NCI-H524 treated with DMSO at 0.1 percent for 48 hours (cell line): ENCODE data around the gene CLEC4M.
"Not testable (repeated sequence)": the region's sequence is repeated elsewhere in the genome, so short reads cannot be mapped to it uniquely, and the experiment has no call there.

Experiments
- DNase-seq: peaks from one replicate; lab custom pipeline; 2025; lab: John Stamatoyannopoulos, UW

Gene CLEC4M

DNA sequence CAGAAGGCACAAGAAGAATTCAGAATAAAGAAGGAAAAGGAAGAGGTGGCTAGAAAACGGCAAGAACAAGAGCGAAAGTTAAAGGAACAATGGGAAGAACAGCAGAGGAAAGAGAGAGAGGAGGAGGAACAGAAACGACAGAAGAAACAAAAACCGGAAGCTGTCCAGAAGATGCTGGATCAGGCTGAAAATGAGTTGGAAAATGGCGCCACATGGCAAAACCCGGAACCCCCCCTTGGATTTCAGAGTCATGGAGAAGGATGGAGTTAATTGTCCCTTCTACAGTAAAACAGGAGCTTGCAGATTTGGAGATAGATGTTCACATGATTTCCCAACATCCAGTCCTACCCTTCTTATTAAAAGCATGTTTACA lies 22.4 kb upstream of the CLEC4M start:
- DNase-seq: no peak

DNA sequence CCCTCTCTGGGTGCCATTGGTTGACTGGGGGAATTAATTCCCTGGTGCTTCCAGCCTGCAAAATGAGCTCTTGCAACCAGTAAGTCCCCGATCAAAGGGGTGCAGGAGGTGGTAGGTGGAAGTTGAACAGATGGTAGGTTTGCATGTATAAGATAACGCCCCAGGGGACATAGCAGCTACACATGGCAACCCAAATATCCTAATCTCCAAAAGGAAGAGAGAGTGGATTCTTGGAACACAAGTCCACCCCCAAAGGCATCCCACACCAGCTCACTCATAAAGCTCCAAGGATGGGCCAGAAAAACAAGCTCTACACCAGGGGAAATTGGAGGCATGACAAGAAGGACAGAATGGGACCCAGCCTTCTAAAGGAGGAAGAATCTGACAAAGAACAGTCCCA lies 20.5 kb upstream of the CLEC4M start:
- peak; percentile 89 for DNase-seq

DNA sequence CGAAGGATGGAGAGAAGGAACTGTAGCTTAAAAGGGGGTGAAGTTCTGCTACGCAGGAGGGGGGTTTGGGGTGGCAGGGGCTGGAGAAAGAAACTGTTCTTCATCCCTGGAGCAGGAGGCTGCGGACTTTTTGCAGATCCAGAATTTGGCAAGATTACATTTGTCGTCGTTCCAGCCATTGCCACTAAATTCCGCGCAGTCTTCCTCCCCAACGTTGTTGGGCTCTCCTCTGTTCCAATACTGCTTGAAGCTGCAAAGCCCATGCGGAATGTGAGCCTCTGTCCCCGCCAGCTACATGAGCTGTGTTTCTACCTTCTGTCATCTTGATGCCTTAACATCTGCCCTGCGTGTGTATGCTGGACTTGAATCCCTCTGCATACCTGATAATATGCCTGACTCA lies 20.1 kb upstream of the CLEC4M start:
- peak; percentile 70 for DNase-seq

DNA sequence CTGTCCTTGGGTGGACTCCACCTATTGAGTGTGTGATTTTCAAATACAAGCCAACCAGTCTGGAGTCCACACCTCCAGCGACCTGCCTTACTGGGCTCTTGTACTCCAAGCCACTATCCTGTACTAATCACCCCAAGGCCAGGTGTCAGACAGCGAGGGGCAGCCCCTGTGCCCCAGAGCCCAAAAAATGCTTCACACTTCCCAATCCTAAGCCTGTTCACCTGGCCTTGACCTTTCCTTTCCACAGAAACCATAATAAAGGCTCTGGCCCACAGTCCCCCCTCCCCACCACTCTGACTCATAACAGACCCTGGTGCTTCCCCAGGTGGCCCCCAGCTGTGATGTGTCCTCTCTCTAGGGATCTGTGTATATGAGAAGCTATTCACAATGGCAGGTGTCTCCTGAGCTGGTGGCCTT lies 19.6 kb upstream of the CLEC4M start:
- no peak for DNase-seq

DNA sequence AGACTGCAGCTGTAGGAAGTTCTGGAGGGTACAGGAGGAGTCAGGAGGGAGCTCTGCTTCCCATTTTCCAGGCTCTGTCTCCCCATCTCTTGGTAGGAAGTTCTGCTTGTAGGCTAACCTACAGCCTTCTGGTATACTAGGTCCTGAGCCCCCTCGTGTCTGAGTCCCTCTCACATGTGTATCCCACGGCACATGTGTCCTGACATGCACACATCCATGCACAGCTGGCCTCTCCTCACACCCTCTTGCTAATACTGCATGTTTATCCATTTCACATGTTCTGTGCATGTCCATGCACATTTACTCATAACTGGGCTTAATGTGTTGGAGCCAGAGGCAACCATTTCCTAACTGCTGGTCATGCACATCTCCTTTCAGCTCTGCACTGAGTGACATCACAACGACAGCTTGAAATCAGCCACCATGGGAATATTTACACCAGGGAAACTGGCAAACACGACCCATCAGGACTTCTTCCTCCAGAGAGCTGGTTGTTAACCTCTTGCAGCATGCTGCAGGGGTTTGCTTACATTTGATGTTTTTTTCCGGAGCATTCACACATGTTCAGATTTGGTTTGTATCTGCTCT lies 18.8 kb upstream of the CLEC4M start:
- DNase-seq: no peak

DNA sequence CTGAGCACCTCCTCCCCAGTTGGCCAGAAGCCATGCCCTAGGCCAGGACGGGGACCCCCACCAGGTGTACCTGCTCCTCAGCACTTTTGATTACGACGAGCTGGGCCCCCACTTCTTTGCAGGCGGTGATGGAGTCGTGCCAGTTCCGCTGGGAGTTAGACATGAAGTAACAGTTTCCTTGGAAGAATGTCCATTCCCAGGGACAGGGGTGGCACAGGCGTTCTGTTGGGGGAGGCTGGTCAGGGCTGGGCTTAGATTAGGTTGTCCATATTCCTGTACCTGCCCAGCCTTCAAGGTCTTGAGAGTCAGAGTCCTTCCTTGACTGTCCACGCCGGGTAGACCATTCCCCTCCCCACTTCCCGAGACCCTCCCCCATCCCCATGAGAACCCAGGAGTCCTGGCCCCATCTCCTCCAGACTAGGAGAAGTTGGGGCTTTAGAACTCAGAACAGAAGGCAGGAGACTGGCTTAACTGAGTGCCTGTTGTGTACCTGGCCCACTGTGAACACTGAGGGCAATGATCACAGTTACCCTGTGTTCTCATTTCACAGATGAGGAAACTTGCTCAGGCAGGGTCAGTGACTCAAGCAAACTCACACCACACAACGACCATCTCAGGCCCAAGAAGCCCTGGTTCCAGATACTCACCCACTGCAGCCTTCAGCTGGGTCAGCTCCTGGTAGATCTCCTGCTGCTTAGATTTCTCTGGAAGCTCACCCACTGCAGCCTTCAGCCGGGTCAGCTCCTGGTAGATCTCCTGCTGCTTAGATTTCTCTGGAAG lies 18.0 kb upstream of the CLEC4M start:
- DNase-seq: no peak

DNA sequence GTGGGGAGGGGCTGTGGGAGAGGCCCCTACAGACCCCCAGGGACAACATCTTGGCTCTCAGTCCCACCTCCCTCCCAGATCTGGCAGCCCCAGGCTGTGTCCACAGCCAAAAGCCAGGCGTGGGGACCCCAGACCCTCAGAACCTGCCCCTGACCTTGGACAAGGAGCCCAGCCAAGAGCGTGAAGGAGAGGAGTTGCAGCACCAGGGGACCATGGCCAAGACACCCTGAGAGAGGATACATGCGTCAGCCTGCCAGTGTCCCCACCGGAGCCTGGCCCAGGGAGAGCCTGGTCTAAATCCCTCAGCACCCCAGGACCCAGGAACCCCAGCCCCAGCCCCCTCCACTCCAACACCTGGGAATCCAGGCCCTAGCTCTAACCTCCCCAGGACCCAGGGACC lies 16.7 kb upstream of the CLEC4M start:
- not testable (repeated sequence) for DNase-seq

DNA sequence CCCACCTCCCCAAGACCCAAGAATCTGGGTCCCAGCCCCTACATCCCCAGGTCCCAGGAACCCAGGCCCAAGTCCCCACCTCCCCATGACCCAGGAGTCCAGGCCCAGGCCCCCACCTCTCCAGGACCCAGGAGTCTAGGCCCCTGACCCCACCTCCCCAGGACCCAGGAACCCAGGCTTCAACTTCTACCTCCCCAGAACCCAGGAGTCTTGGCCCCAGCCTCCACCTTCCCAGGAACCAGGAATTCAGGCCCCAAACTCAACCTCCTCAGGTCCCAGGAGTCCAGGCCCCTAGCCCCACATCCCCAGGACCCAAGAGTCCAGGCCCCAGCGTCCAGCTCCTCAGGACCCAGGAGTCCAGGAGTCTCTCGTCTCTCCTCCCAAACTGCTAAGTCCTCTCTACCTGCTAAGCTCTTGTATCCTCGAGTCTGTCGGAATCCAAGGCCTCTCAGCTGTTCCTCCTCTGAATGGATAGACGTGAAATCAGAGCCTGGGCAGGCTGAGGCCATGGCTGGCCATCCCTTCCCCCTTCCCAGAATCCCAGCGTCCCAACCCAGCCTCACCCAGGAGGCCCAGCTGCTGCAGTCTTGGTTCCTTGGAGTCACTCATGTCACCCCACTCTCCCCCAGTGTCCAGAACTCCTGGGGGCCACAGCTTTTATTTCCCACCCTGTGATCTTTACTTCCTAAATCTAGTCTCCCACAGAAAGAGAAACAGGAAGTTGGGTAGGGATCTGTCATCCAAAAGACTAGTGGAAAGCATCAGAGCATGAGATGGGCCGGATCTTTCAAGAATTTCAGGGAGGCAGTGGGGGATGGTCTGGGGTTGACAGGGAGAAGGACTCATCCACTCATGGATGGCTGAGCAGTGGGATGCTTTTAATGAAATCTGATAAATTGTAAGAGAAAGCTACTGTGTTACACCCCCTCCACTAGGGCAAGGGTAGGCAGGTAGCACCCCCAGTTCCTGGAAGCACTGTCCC lies 15.8 kb upstream of the CLEC4M start, which contains the start of gene CD209:
CD209 (minus strand) TSS at position 632 of the 982 bp plus-strand sequence; CDS start at position 609, 23 bp downstream.
- DNase-seq: no peak

DNA sequence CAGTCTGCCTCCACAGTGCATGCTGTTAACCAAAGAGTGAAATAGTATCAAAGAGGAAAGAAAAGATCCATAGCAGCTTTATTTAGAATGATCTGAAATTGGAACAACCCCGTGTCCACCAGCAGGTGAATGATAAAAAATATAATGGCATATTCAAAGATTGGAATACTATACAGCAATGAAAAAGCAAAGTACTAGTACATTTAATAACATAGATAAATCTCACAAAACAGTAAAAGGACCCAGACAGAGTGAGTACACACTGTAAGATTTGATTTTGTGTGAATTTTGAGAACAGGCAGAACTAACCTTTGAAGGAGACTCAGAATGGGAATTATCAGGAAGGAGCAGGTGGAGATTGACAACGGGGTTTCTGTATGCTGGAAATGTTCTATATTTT lies 14.9 kb upstream of the CLEC4M start:
- no peak for DNase-seq

DNA sequence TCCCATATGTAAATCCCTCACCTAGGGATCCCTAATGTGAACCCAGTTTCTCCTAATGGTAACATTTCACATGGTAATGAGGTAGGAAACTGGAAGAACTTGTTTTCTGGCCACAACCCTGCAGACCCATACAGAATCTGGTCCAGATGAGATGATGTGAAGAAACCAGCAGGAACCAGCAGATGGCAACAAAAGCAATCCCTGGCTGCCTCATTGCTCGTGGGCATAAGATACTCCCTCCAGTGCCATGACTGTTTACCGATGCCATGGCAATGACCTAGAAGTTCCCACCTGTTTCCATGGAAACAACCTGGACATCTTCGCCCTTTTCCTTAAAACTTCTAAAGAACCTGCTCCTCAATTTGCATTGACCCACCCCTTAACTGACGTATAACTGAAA lies 14.3 kb upstream of the CLEC4M start:
- peak; percentile 38 for DNase-seq

DNA sequence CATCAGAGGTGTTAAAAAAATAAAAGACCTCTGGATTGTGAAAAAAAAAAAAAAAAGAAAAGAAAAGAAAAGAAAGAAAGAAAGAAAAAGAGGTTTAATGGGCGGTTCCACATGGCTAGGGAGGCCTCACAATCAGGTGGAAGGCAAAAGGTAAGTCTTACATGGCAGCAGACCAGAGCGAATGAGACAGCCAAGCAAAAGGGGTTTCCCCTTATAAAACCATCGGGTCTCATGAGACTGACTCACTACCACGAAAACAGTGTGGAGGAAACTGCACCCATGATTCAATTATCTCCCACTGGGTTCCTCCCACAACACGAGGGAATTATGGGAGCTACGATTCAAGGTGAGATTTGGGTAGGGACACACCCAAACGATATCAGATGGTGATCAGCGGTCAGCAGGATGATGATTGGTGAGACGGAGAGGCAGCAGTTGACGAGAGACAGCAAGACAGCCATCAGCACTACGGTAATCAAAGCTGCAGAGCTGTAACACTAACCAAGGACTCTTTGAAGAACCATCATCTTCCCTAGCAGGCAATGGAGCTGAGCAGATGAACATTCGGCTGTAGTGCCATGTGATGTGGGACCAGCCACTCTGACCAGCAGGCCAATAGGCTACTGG lies 11.8 kb upstream of the CLEC4M start:
- DNase-seq: no peak

DNA sequence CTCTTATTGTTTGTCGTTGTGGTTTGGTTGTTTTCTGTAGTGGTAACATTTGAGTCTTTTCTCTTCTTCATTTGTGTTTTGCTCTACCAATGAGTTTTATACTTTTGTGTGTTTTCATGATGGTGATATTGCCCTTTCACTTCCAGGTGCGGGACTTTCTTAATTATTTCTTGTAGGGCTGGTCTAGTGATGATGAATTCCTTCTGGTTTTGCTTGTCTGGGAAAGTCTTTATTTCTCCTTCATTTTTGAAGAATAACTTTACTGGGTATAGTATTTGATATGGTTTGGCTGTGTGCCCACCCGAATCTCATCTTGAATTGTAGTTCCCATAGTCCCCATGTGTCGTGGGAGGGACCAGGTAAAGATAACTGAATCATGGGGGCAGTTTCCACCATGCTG lies 6.8 kb upstream of the CLEC4M start:
- DNase-seq: no peak

DNA sequence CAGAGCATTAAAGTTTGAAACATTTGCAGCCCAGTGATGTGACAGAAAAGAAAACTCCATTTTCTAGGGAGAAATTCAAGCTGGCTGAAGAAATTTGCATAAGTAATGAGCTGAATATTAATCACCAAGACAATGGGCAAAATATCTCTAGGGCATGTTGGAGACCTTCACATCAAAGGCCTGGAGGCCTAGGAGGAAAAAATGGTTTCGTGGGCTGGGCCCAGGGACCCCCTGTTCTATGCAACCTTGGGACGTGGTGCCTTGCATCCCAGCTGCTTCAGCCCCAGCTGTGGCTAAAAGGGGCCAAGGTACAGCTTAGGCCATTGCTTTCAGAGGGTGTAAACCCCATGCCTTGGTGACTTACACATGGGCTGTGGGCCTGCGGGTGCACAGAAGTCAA lies 5.7 kb upstream of the CLEC4M start:
- DNase-seq: no peak

DNA sequence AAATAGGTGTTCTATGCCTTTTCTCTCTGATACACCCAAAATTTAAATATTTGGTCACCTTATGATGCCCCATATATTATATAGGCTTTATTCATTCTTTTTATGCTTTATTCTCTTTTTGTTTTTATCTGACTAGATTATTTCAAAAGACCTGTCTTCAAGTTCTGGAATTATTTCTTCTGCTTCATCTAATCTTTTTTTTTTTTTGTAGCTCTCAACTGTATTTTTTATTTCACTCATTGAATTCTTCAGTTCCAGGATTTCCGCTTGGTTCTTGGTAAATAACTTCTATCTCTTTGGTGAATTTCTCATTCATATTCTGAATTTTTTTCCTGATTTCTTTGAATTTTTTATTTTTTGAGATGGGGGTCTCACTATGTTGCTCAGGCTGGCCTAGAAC lies 3.9 kb upstream of the CLEC4M start:
- DNase-seq: no peak

DNA sequence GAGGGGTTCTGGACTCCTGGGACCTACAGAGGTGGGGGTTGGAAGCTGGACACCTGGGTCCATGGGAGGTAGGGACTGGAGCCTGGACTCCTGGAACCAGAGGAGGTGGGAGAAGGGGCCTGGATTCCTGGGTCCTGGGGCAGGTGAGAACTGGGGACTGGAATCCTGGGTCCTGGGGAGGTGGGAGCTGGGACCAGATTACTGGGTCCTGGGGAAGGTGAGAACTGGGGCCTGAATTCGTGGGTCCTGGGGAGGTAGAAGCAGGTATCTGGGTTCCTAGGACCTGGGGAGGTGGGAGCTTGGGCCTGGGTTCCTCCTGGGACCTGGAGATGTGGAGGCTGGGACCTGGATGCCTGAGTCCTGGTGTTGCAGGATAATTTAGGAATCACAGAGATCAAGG lies 653 bp downstream of the CLEC4M start:
- no peak for DNase-seq

DNA sequence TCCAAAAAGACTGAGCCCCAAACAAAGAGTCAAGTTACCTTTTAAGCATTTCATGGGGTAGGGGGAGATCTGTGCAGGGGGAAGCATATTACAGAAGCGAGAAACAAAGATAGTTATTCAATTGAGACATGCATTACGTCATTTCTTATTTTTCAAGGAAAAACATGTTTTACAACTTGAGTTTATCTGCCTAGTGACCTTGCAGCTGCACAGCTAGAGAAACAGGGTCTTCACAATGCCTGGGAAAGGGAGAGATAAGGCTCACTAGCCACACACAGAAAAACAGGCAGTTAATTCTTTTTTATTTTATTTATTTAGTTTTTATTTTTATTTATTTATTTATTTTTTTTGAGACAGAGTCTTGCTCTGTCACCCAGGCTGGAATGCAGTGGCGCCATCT lies 1.1 kb downstream of the CLEC4M start:
- DNase-seq: not testable (repeated sequence)

DNA sequence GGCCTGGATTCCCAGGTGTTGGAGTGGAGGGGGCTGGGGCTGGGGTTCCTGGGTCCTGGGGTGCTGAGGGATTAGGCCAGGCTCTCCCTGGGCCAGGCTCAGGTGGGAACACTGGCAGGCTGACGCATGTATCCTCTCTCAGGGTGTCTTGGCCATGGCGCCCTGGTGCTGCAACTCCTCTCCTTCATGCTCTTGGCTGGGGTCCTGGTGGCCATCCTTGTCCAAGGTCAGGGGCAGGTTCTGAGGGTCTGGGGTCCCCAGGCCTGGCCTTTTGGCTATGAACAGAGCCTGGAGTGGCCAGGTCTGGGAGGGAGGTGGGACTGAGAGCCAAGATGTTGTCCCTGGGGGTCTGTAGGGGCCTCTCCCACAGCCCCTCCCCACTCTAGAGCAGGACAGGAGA lies 2.0 kb downstream of the CLEC4M start:
- DNase-seq: not testable (repeated sequence)

DNA sequence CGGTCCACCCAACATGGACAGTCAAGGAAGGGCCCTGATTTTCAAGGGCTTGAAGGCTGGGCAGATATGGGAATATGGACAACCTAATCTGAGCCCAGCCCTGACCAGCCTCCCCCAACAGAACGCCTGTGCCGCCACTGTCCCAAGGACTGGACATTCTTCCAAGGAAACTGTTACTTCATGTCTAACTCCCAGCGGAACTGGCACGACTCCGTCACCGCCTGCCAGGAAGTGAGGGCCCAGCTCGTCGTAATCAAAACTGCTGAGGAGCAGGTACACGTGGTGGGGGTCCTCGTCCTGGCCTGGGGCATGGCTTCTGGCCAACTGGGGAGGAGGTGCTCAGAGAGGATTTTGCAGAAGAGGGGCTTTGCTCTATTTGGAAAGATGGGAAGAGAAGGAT lies 3.5 kb downstream of the CLEC4M start:
- DNase-seq: no peak

DNA sequence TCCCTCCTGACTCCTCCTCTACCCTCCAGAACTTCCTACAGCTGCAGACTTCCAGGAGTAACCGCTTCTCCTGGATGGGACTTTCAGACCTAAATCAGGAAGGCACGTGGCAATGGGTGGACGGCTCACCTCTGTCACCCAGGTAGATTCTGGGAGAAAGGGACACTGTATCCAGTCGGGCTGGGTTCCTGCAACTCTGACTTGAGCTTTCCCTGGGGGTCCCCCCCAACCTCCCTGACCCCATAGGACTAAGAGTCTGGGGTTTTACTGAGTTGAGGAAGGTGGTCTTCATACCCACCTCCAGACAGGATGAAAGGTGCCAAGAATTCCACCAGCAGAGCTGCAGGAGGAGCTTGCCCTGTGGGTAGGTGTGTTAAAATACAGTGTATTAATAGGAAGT lies 4.4 kb downstream of the CLEC4M start:
- DNase-seq: no peak

DNA sequence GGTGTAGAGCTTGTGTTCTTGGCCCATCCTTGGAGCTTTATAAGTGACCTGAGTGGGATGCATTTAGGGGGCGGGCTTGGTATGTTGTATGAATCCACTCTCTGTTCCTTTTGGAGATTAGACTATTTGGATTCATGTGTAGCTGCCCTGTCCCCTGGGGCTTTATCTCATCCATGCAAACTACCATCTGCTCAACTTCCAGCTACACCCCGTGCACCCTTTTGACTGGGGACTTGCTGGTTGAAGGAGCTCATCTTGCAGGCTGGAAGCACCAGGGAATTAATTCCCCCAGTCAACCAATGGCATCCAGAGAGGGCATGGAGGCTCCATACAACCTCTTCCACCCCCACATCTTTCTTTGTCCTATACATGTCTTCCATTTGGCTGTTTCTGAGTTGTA lies 6.1 kb downstream of the CLEC4M start:
- DNase-seq: peak; percentile 72

DNA sequence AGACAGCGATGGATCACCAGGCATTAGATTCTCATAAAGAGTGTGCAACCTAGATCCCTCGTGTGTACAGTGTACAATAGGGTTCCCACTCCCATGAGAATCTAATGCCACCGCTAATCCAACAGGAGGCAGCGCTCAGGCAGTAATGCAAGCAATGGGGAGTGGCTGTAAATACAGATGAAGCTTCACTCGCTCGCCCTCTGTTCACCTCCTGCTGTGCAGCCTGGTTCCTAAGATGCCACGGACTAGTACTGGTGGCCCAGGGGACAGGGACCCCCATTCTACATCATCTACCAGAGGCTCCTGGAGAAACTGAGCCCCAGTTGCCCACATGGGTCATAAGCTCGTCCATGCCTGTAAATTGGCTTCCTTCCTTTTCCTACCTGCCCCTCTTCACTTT lies 8.0 kb downstream of the CLEC4M start:
- DNase-seq: no peak

DNA sequence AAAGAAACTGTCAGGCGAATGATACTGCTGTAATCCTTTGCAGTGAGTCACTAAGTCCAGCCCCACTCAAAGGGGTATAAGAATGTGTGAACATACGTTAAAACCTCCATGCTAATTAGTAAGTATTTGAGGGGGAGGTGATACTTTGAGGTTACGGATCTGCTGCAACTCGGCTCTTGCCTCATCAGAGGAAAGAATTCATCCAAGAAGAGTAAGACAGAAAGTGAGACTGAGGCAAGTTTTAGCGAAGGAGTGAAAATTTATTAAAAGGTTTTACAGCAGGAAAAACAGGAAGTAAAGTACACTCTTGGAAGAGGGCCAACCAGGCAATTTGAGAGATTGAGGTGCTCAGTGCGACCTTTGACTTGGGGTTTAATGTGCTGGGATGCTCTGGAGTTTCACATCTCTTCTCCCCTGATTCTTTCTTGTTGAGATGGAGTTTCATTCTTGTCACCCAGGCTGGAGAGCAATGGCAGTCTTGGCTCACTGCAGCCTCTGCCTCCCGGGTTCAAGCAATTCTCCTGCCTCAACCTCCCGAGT lies 9.8 kb downstream of the CLEC4M start:
- peak; percentile 51 for DNase-seq
